Fibroblast of the aortic adventitia (primary cell): ENCODE data around the gene FAM83E. TPM values are rescaled to one million over a fixed set of nuclear protein-coding genes. Genes with fewer than 3 reads are reported as not detected.
"Not testable (repeated sequence)": the region's sequence is repeated elsewhere in the genome, so short reads cannot be mapped to it uniquely, and the experiment has no call there.

Source experiments
- DNase-seq: peaks from one replicate; pipeline ENCODE4 v3.0.0-alpha.2; 2010; ENCODE audit warnings: low read depth
- H3K4me3 ChIP-seq: 2 replicates; pipeline ENCODE4 v1.5.1; 2011; ENCODE audit warnings: low read depth, mild to moderate bottlenecking, control low read depth, low read length, moderate library complexity
- total RNA-seq: library from RNA; depleted of rRNA; stranded (reverse); fragments of >200 nt; gene quantifications from 2 replicates; pipeline ENCODE4 v1.2.3, GENCODE V29; 2012; ENCODE audit warnings: low replicate concordance
- TF ChIP-seq, protein P1 (sequence below): IDR thresholded peaks from 2 replicates; pipeline ENCODE4 v1.5.1; 2011; ENCODE audit warnings: mild to moderate bottlenecking, low read length, control low read depth, inconsistent platforms; ENCODE audit not compliant: insufficient read depth

Gene FAM83E
- total RNA-seq, 1 donor = 0.18 TPM

DNA sequence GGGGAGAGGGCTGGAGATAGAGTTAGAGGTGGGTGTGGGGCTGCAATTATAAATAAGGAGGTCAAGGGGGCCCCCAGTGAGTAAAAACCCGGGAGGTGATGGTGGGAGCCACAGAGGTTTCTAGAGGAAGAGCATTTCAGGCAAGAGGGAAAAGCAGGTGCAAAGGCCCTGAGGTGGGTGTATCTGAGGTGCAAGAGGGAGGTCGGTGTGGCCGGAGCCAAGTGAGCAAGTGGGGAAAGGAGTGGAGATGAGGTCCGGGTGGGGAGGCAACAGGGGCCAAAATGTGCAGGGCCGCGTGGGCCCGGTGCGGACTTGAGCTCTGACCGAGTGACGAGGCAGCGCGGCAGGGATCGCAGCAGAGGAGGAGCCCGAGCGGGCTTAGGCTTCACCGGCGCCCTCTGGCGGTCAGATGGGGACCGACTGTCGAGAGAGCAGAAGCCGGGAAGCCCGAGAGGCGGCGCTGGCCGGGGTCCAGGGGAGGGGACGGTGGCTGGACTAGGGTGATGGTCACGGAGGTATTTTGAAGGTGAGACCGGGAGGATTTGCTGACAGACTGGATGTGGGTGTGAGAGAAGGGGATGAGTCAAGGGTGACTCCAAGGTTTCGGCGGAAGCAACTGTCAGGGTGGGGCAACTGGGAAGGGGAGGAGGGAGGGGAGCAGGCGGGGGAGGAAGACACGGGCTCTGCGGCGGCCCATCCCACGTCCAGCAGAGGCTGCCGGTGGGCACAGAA is 26.0 kb downstream of the FAM83E start:
- DNase-seq = peak; percentile 79
- peak overlapping the region; percentile 58 for H3K4me3 ChIP-seq
- TF ChIP-seq, protein P1, sequence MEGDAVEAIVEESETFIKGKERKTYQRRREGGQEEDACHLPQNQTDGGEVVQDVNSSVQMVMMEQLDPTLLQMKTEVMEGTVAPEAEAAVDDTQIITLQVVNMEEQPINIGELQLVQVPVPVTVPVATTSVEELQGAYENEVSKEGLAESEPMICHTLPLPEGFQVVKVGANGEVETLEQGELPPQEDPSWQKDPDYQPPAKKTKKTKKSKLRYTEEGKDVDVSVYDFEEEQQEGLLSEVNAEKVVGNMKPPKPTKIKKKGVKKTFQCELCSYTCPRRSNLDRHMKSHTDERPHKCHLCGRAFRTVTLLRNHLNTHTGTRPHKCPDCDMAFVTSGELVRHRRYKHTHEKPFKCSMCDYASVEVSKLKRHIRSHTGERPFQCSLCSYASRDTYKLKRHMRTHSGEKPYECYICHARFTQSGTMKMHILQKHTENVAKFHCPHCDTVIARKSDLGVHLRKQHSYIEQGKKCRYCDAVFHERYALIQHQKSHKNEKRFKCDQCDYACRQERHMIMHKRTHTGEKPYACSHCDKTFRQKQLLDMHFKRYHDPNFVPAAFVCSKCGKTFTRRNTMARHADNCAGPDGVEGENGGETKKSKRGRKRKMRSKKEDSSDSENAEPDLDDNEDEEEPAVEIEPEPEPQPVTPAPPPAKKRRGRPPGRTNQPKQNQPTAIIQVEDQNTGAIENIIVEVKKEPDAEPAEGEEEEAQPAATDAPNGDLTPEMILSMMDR = peak; percentile 89

- no peak overlapping the region for H3K4me3 ChIP-seq
- TF ChIP-seq, protein P1 = no peak
- no peak for DNase-seq
Measured at GRCh38 chr19:48587387-48587786, 27.5 kb downstream of the FAM83E start.

DNA sequence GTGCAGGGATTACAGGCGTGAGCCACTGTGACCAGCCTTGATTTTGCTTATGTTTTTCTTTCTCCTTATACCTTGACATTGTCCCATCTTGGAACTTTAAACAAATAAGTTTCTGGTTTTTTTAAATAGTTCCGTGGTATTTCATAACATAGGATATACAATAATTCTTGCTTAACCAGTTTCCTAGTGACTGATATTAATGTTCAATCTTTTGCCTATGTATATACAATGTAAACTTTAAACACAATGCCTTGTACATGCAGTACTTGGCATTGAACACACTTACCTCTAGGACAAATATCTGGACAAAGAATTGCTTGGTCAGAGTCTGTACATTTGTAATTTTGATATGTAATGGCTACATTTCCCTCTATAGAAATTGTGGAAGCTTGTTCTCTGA is 32.7 kb downstream of the FAM83E start:
- TF ChIP-seq, protein P1 = no peak
- no peak for DNase-seq
- H3K4me3 ChIP-seq = no peak overlapping the region

- TF ChIP-seq, protein P1 = no peak
- peak; percentile 6 for DNase-seq
- no peak overlapping the region for H3K4me3 ChIP-seq
Measured at GRCh38 chr19:48578891-48579290, 36.0 kb downstream of the FAM83E start.

GRCh38 chr19:48577908-48578307 is 37.0 kb downstream of the FAM83E start:
- DNase-seq, H3K4me3 ChIP-seq: not testable (repeated sequence)

DNA sequence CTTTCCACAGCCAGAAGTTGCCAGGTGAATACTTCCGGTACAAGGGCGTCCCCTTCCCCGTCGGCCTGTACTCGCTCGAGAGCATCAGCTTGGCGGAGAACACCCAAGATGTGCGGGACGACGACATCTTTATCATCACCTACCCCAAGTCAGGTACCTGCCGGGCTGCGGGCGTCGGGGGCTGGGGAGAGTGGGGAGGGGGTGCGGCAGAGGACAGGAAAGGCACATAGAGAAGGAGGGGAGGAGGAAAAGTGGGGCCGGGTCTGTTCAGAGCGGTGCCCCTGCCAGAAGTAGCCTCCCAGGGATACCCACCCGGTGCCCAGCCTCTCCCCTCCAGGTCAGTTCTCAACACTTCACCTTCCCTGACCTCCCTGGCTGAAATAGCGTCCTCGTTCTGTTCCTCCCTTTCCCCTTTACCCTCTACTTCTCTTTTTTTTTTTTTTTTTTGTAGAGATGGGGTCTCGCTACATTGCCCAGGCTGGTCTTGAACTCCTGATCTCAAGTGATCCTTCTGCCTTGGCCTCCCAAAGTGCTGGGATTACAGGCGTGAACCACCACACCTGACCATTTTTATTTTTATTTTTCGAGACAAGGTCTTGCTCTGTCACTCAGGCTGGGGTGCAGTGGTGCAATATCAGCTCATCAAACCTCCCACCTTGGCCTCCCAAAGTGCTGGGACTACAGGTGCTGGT is 38.8 kb downstream of the FAM83E start:
- TF ChIP-seq, protein P1 = no peak
- no peak overlapping the region for H3K4me3 ChIP-seq
- no peak for DNase-seq

GRCh38 chr19:48573163-48573505 is 41.7 kb downstream of the FAM83E start:
- H3K4me3 ChIP-seq = no peak overlapping the region
- DNase-seq = no peak
- TF ChIP-seq, protein P1 = no peak
